Measurements from ENCODE around the gene CRTC1. TPM values are rescaled to one million over a fixed set of nuclear protein-coding genes. Genes with fewer than 3 reads are reported as not detected.

Gene CRTC1
- total and polyA plus RNA-seq, 9 of the 15 experiments (the other 6 are each of a cell fraction or from before 2014, with no cell fraction given), result 0.25 to 3.8 (median 1.2) TPM; not detected in 2

GRCh38 chr19:18730885-18731513 lies 47.5 kb downstream of the CRTC1 start:
- no peak overlapping the region for H3K4me2 ChIP-seq (ENCODE audit: insufficient read depth, low read length)
- H3K4me1 ChIP-seq (replicated peaks in 1 of 2; ENCODE audit: control insufficient read depth in 2 of 2, insufficient read depth in 2 of 2, low read length in 2 of 2), result peaks cover 7 to 44% of the 10 kb centered on the region in 2 experiments
- 79% methylated on average over 11 of the region's 11 CpGs for WGBS (ENCODE audit: insufficient coverage, low coverage, missing lambda C conversion rate)
- no peaks in the 10 kb centered on the region for H3K36me3 ChIP-seq (ENCODE audit: control insufficient read depth, insufficient read depth, low read length)
- H3K9me3 ChIP-seq (replicated peaks; ENCODE audit: control insufficient read depth, insufficient read depth, low read depth, low read length), result no peaks in the 10 kb centered on the region
- no peak overlapping the region for H3K27ac ChIP-seq (ENCODE audit: extremely low read depth, low read depth, low read length)
- POLR2A ChIA-PET, result interaction anchor here (0.6 to 1.0 kb wide), 3 partner anchors 20 to 926 kb away, joined by 3 read pairs; no protein-coding TSS in a partner anchor
- H3K9me1 ChIP-seq (ENCODE audit: control insufficient read depth, insufficient read depth, low read length), result peaks cover 4% of the 10 kb centered on the region
- in situ Hi-C loops (cut with MboI), result no loop called here
- CTCF ChIA-PET (ENCODE audit: low intra/inter-chr PET ratio), result no interaction called here
- ATAC-seq, result peak; percentile 44; the same call in 2 of the 3 replicates
- H4K20me1 ChIP-seq (replicated peaks; ENCODE audit: control insufficient read depth, insufficient read depth, low read length), result peaks cover 22% of the 10 kb centered on the region; the same call in 1 of the 2 replicates
- H2AFZ ChIP-seq (ENCODE audit: low read depth, low read length), result no peak overlapping the region
- no peaks in the 10 kb centered on the region for H3K27me3 ChIP-seq (ENCODE audit: control insufficient read depth in 2 of 2, insufficient read depth in 2 of 2, low read length in 2 of 2)
- H3K79me2 ChIP-seq (ENCODE audit: control insufficient read depth, insufficient read depth, low read length), result no peaks in the 10 kb centered on the region
- peak overlapping the region in 1 of 2 experiments; percentile 63; a peak in 2 of 4 replicates for H3K9ac ChIP-seq (ENCODE audit: insufficient read depth in 1 of 2, low read depth in 2 of 2, low read length in 2 of 2)
- intact Hi-C loops (cut with micrococcal nuclease), result no loop called here
- no peak overlapping the region for H3K4me3 ChIP-seq
- DNase-seq (ENCODE audit: extremely low read depth in 1 of 4, low spot score in 3 of 4), result no peak
- BruUV-seq (replicated peaks), result no TSS peak
- no peak for FAIRE-seq
- TF ChIP-seq NFRKB (IDR thresholded peaks at IDR 0.05; ENCODE audit: low read depth) (no peak), ZNF277 (CRISPR knock-in tag; IDR thresholded peaks at IDR 0.05; ENCODE audit: borderline replicate concordance) (no peak), MLLT1 (IDR thresholded peaks at IDR 0.05) (0 out of 4 replicates have a peak, but pooled peaks of 1 of the 2 experiments have one; percentile 41), IRF1 (CRISPR knock-in tag; IDR thresholded peaks at IDR 0.05; ENCODE audit: borderline replicate concordance) (no peak), ZC3H11A (IDR thresholded peaks at IDR 0.05; ENCODE audit: low read depth, low read length) (no peak), CREB3L1 (IDR thresholded peaks at IDR 0.05; ENCODE audit: borderline replicate concordance, low read depth) (no peak), CTCF (IDR thresholded peaks at IDR 0.05 in 2 of 3, conservative IDR thresholded peaks at IDR 0.05 in 1 of 3; ENCODE audit: insufficient read depth in 2 of 3, low read depth in 1 of 3, low read length in 3 of 3) (0 out of 6 replicates have a peak, but pooled peaks of 1 of the 3 experiments have one; percentile 7), RNF2 (IDR thresholded peaks at IDR 0.05) (no peak), ZNF699 (CRISPR knock-in tag; IDR thresholded peaks at IDR 0.05; ENCODE audit: insufficient replicate concordance) (no peak), TGIF2 (CRISPR knock-in tag; IDR thresholded peaks at IDR 0.05) (no peak), ADNP (tag; IDR thresholded peaks at IDR 0.05) (no peak), ARID3B (CRISPR knock-in tag; IDR thresholded peaks at IDR 0.05; ENCODE audit: borderline replicate concordance) (no peak)

Measured in K562 (cell line).